HG02642 (cell line): ENCODE data around the gene SYNPR.

Experiments used
- ATAC-seq: cut with Tn5 transposase; IDR thresholded peaks from one replicate; pipeline ENCODE4 v1.9.1; 2021; ENCODE audit warnings: mild to moderate bottlenecking; ENCODE audit not compliant: unreplicated experiment, poor library complexity

SYNPR gene

DNA sequence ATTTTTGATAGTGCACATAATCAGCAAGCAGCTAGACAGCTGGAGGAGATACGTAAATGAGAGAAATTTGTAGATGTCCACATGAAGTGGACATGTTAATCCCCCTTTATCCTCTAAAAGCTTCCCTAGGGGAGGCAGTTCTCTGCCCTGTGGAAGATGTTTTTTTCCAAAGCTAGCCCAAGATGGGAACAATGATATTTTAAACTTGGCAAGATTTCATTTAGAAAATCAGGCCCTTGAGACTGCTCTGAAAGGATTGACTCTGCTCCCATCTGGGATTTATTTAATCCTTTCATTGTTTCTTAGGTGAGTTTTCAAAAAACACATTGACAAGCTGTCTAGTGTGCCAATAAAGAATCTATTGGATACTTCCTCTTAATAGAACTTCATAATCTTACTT lies 92.0 kb downstream of the SYNPR start:
- no peak for ATAC-seq

DNA sequence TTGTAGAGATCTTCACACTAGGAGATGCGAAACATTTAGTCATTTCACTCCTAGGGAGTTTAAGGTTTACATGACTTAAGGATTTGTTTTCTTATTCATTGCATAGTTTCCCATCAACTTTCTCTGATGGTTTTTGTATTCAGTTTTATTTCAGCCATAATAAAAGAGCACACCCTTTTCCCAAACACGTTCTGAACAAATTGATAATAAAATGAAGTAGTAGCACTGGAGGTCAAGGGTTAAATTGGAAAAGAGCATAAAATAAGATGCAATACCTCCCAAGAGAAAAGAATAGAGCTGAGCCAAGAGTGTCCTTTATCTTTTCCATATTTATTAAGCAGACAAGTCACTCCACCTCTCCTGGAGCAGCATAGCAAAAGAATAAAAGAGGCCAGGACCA lies 104.9 kb downstream of the SYNPR start:
- no peak for ATAC-seq

DNA sequence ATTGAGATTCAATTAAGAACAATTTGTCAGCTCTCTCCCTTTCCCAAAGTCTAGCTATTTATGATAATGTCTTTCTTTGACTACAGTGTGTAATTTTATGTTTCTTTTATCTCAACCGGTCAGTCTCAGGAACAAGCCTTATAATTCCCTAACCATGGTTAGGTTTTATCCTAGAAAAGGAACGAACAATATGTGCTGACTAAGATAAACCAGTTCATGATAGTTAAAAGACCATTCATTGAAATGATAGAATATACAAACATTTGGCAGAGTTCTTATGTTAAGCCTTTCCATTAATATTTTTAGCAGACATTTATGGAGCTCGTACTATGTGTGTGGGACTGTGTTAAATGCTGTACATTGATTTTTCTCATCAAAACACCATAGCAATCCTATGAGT lies 106.3 kb downstream of the SYNPR start:
- no peak for ATAC-seq

GRCh38 chr3:63385629-63386028 lies 107.5 kb downstream of the SYNPR start:
- ATAC-seq: no peak

DNA sequence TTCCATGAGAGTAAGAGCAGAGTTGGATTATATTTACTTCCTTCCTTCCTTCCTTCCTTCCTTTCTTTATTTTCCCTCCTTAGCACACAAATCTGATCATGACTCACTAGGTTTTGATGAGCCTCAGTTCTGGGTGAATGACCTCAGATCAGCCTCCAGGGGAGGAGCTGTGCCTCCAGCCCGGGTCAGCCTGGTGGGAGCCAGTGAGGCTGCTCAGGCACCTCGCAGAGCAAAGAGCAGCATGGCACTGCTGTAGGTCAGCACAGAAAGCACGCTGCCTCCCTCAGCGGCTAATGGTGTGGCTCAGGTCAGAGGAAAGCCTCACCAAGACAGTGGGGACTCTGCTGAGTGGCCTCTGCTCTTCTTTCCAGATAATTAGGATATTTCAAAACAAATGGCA lies 108.5 kb downstream of the SYNPR start:
- no peak for ATAC-seq

DNA sequence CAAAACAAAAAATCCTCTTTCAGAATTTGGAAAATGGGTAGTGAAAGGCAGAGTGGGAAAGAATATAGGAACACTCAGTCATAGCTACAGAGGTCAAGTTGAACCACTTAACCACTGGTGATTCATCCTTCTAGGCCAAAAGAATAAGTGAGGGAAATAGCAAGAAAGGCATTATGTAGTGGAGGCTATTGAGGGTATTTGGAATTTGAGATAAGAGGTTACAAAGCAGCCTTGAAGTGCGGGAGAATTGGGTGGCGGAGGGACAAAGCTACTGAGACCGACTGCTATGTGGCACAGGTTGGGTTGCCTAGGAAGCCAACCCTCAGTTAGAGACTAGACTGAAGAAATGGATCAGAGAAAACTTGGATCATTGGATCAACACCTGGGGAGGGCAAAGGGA lies 109.5 kb downstream of the SYNPR start:
- no peak for ATAC-seq

DNA sequence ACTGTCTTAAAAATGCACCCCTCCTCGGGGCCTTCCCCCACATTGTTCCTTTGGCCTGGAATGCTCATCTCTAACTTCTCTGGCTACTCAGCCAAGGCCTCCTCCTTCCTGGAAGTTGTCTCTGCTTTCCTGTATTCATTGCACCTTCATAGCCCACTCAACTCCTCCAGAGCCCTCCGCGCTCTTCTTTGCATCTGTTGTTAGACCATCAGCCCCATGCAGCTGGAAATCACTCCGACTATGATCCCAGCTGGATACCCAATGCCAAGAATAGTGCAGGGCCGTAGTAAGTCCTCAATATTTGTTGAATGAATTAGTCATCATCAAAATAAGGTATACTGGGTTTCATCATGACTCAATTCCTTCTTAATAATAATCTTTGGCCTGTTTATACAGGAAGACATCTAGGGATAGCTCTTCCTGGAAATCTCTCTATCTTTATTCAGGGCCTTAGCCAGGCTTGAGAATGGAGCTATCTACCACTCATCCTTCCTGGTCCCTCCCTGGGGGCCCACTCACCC lies 112.7 kb downstream of the SYNPR start:
- ATAC-seq: no peak

GRCh38 chr3:63395960-63396359 lies 117.9 kb downstream of the SYNPR start:
- ATAC-seq: no peak

GRCh38 chr3:63400246-63400860 lies 122.2 kb downstream of the SYNPR start:
- no peak for ATAC-seq

GRCh38 chr3:63405882-63406281 lies 127.8 kb downstream of the SYNPR start:
- ATAC-seq: no peak

DNA sequence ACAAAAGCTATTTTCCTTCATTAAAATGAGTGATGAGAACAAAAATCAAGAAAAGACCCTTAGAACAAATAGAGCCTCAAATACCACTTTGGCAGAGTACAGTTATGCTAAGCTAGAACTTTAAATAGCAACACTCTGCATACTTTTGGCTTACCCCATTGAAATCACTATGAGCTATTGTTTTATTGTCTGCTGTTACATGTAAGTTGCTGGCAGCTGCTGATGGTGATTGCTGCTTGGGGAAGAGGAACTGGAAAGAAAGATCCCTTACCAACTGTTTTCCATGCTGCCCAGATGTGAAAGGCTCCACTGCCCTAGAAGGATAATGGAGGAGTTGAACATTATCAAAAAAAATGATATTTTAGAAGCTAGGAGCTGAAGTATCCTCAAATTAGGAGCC lies 135.4 kb downstream of the SYNPR start:
- no peak for ATAC-seq

GRCh38 chr3:63414607-63415006 lies 136.5 kb downstream of the SYNPR start:
- no peak for ATAC-seq

- ATAC-seq: no peak
Observed at GRCh38 chr3:63429905-63430304, 151.8 kb downstream of the SYNPR start.

- no peak for ATAC-seq
Observed at GRCh38 chr3:63430875-63431274, 152.8 kb downstream of the SYNPR start.

DNA sequence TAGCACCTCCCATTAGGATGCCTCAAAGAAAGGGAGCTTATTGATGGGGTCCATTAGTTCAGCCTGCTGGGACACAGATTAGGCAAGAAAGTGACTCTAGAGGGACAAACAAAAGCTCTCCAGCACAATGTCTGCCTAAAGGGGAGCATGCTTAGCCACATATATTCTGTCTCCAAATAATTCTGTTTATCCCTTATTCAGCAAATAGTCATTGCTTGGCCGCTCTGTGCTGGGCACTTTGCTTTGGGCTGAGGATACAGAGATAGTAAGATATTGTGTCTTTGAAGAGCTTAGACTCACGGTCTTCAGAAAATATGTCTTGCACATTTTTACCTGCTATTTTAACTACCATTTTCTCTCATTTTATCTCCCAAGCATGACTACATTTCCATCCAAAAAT lies 159.8 kb downstream of the SYNPR start:
- no peak for ATAC-seq

GRCh38 chr3:63438826-63439371 lies 160.8 kb downstream of the SYNPR start:
- no peak for ATAC-seq

- no peak for ATAC-seq
Observed at GRCh38 chr3:63441262-63441661, 163.2 kb downstream of the SYNPR start.

- ATAC-seq: no peak
Observed at GRCh38 chr3:63442918-63443317, 164.8 kb downstream of the SYNPR start.

- ATAC-seq: no peak
Observed at GRCh38 chr3:63450023-63450422, 171.9 kb downstream of the SYNPR start.

GRCh38 chr3:63450634-63451363 lies 172.7 kb downstream of the SYNPR start:
- no peak for ATAC-seq

- ATAC-seq: no peak
Observed at GRCh38 chr3:63456901-63457300, 178.8 kb downstream of the SYNPR start.

- no peak for ATAC-seq
Observed at GRCh38 chr3:63458405-63458804, 180.3 kb downstream of the SYNPR start.
